Gastrocnemius medialis (tissue), 4 donors: ENCODE data around the gene PLPPR4.

Experiments used
- CTCF ChIP-seq, 5 experiments: fragments of 450-650 bp in 3 of 5; fragments of 200-600 bp in 2 of 5; sonication (generic) in 2 of 5; IDR thresholded peaks in 4 of 5; conservative IDR thresholded peaks in 1 of 5; 1 replicate in 4 of 5; 2 replicates in 1 of 5; pipeline ENCODE4 v1.5.1; 2016 to 2019; ENCODE audit warnings: antibody characterized with exemption in 5 of 5, mild to moderate bottlenecking in 3 of 5, moderate library complexity in 3 of 5
- POLR2A ChIP-seq, 2 donors: fragments of 450-650 bp; IDR thresholded peaks; one replicate each; pipeline ENCODE4 v1.6.1; 2017; ENCODE audit warnings: antibody characterized with exemption in 2 of 2, mild to moderate bottlenecking in 2 of 2, moderate library complexity in 2 of 2

GRCh38 chr1:99269321-99269720, 5.0 kb downstream of the PLPPR4 start:
- no peak for TF ChIP-seq CTCF (IDR thresholded peaks at IDR 0.05 in 4 of 5, conservative IDR thresholded peaks at IDR 0.05 in 1 of 5)
- no peak for TF ChIP-seq POLR2A (IDR thresholded peaks at IDR 0.05)
